OCI-LY1 (cell line): ENCODE results near the gene TMEM121.

Experiments
- EZH2 ChIP-seq: fragments of 200-600 bp; sonication (generic), shearing (Covaris generic); IDR thresholded peaks from 2 replicates; pipeline ENCODE4 v1.8.0; 2017; ENCODE audit warnings: borderline replicate concordance, mixed run types, mild to moderate bottlenecking, antibody characterized with exemption, low read length, moderate library complexity, mixed read lengths
- TF ChIP-seq, protein P1 (sequence below): fragments of 200-600 bp; sonication (generic), shearing (Covaris generic); IDR thresholded peaks from 2 replicates; pipeline ENCODE4 v1.5.1; 2017; ENCODE audit warnings: mild to moderate bottlenecking, antibody characterized with exemption, low read length, moderate library complexity, mixed read lengths

DNA sequence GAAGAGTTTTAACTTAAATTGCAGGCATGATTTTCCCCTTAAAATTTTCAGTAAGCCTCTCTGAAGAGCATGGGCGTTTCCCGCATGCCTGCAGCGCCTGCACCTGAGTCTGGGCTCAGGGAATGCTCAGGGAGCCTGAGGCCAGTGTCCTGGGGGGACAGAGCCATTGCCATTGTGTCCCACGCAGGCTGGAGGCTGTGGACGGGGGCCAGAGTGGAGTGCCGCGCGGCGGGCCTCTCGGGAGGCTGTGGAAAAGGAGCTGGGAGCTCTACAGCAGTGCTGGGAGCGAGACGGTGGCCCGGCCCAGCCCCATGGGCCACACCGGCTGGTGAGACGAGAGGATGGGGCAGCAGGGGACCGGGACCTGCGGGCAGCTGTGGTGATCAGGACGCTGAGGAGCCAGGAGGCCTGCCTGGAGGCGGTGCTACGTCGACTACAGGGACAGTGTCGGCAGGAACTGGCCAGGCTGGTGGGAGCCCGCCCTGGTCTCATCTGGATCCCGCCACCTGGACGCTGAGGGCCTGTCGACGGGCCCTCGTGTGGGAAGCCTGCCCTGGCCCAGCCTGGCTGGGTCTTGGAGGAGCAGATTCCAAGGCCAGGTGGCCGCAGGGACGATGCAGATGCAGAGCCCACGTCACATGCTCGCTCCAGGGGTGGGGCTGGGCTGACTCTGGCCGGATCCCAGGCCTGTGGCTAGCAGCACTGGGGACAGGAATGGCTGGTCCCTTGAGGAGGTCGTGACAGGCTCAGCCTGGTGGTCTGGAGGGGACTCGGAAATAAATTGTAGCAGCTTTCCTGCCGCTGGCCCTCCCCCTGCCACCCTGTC lies 27.7 kb upstream of the TMEM121 start:
- TF ChIP-seq, protein P1, sequence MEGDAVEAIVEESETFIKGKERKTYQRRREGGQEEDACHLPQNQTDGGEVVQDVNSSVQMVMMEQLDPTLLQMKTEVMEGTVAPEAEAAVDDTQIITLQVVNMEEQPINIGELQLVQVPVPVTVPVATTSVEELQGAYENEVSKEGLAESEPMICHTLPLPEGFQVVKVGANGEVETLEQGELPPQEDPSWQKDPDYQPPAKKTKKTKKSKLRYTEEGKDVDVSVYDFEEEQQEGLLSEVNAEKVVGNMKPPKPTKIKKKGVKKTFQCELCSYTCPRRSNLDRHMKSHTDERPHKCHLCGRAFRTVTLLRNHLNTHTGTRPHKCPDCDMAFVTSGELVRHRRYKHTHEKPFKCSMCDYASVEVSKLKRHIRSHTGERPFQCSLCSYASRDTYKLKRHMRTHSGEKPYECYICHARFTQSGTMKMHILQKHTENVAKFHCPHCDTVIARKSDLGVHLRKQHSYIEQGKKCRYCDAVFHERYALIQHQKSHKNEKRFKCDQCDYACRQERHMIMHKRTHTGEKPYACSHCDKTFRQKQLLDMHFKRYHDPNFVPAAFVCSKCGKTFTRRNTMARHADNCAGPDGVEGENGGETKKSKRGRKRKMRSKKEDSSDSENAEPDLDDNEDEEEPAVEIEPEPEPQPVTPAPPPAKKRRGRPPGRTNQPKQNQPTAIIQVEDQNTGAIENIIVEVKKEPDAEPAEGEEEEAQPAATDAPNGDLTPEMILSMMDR = no peak
- no peak for TF ChIP-seq EZH2
